ENCODE data around the gene MTA2. TPM values are rescaled to one million over a fixed set of nuclear protein-coding genes. Genes with fewer than 3 reads are reported as not detected.

The MTA2 gene
- total RNA-seq, 2 experiments from 2014 or later, result 130 to 174 TPM

DNA sequence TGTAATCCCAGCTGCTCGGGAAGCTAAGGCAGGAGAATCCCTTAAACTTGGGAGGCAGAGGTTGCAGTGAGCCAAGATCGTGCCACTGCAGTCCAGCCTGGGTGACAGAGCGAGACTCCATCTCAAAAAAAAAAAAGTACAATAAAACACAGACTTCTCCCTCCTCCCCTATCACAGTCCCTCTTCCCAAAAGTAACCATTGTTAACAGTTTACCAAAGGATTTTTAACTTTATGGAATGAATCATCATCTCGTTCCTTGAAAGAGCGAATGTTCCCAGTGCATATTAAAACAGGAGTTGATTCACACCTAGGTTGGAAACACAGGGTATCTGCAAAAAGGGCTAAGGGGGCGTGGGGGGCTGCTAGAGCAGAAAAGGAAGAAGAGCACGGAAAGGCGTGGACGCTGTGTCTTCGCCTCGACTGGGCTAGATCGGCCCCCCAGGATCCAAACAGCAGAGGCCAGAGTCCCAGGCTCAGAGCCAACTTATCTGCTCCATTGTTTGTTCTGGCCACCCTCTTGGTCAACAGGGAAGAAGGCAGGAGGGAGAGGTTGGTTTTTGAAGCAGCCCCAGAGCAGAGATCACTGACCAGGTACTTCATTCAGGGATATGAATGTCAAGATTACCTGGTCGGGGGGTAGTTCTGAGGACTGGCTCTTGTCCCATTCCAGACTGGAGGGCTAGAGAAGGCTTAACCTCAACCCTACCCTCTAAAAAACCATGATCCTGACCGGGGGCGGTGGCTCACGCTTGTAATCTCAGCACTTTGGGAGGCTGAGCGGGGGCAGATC, 52.9 kb downstream of the MTA2 start:
- Histone ChIP-seq H4K20me1 (ENCODE audit: insufficient read depth, low read length) (no peaks in the 10 kb centered on the region), H3K79me2 (ENCODE audit: insufficient read depth, low read depth, low read length) (no peaks in the 10 kb centered on the region), H3K36me3 (ENCODE audit: insufficient read depth, low read length) (0 out of 2 replicates have a peak, but pooled peaks cover 3% of the 10 kb centered on the region), H3K9me3 (ENCODE audit: low read length) (no peaks in the 10 kb centered on the region), H3K9me2 (ENCODE audit: insufficient read depth, low read length) (no peaks in the 10 kb centered on the region), H3K4me2 (ENCODE audit: low read length) (no peak overlapping the region), H3K4me3 (ENCODE audit: low read depth, low read length, poor library complexity, severe bottlenecking) (no peak overlapping the region), H3K4me1 (ENCODE audit: insufficient read depth, low read length, poor library complexity, severe bottlenecking) (peaks cover 9% of the 10 kb centered on the region), H3K27ac (ENCODE audit: low read depth, low read length, poor library complexity, severe bottlenecking) (no peak overlapping the region), H2AFZ (ENCODE audit: low read length) (no peak overlapping the region)
- BruUV-seq (replicated peaks), result no TSS peak
- TF ChIP-seq, protein P1, sequence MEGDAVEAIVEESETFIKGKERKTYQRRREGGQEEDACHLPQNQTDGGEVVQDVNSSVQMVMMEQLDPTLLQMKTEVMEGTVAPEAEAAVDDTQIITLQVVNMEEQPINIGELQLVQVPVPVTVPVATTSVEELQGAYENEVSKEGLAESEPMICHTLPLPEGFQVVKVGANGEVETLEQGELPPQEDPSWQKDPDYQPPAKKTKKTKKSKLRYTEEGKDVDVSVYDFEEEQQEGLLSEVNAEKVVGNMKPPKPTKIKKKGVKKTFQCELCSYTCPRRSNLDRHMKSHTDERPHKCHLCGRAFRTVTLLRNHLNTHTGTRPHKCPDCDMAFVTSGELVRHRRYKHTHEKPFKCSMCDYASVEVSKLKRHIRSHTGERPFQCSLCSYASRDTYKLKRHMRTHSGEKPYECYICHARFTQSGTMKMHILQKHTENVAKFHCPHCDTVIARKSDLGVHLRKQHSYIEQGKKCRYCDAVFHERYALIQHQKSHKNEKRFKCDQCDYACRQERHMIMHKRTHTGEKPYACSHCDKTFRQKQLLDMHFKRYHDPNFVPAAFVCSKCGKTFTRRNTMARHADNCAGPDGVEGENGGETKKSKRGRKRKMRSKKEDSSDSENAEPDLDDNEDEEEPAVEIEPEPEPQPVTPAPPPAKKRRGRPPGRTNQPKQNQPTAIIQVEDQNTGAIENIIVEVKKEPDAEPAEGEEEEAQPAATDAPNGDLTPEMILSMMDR (conservative IDR thresholded peaks at IDR 0.05; ENCODE audit: low read length), result no peak
- no peak for TF ChIP-seq EZH2phosphoT487 (IDR thresholded peaks at IDR 0.05; ENCODE audit: borderline replicate concordance, low read depth, low read length)
- CTCF ChIA-PET (ENCODE audit: unreplicated experiment), result no interaction called here
- intact Hi-C loops (cut with micrococcal nuclease; ENCODE audit: unreplicated experiment), result no loop called here
- DNase-seq (ENCODE audit: low spot score), result no peak
- POLR2A ChIA-PET, result no interaction called here

DNA sequence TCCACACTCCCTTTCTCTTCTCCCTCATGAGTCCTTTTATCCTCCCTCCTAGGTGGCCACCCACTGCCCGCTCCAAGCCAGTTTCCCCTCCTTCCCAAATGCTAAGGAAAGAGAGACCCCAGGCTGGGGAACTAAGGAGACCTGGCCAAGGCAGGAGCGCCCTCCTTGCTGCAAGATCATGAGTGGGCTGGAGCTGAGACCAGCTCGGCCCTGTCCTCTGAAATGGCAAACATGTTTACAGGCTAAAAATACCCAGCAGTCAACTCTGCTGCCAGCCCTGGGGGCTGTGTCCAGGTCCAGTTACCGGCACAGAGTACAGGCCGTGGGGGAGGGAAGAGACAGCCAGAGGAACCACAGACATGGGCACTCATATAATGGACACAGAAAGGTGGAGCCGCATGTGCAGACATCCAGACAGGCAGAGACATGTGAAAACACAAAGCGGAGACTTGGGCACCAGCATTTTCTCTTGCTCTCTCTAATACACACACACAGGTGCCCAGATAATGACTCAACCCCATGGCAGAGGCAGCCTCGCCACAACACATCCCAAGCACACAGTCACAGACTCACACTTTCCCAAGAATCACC, 53.9 kb downstream of the MTA2 start:
- H3K79me2 ChIP-seq (ENCODE audit: insufficient read depth, low read depth, low read length), result no peaks in the 10 kb centered on the region
- H4K20me1 ChIP-seq (ENCODE audit: insufficient read depth, low read length), result no peaks in the 10 kb centered on the region
- intact Hi-C loops (cut with micrococcal nuclease; ENCODE audit: unreplicated experiment), result no loop called here
- BruUV-seq (replicated peaks), result no TSS peak
- H2AFZ ChIP-seq (ENCODE audit: low read length), result no peak overlapping the region
- no peak for TF ChIP-seq EZH2phosphoT487 (IDR thresholded peaks at IDR 0.05; ENCODE audit: borderline replicate concordance, low read depth, low read length)
- TF ChIP-seq, protein P1 (conservative IDR thresholded peaks at IDR 0.05; ENCODE audit: low read length), result no peak
- no peaks in the 10 kb centered on the region for H3K9me3 ChIP-seq (ENCODE audit: low read length)
- no peaks in the 10 kb centered on the region for H3K9me2 ChIP-seq (ENCODE audit: insufficient read depth, low read length)
- POLR2A ChIA-PET, result no interaction called here
- no peak overlapping the region for H3K4me3 ChIP-seq (ENCODE audit: low read depth, low read length, poor library complexity, severe bottlenecking)
- no peaks in the 10 kb centered on the region for H3K36me3 ChIP-seq (ENCODE audit: insufficient read depth, low read length)
- no peak overlapping the region for H3K4me2 ChIP-seq (ENCODE audit: low read length)
- H3K27ac ChIP-seq (ENCODE audit: low read depth, low read length, poor library complexity, severe bottlenecking), result no peak overlapping the region
- CTCF ChIA-PET (ENCODE audit: unreplicated experiment), result no interaction called here
- DNase-seq (ENCODE audit: low spot score), result no peak
- peaks cover 13% of the 10 kb centered on the region for H3K4me1 ChIP-seq (ENCODE audit: insufficient read depth, low read length, poor library complexity, severe bottlenecking)

Data from OCI-LY7 (cell line).